Common myeloid progenitor, CD34-positive (primary cell): ENCODE measurements around the gene ICAM3.

Experiments used
- CTCF ChIA-PET: fragments of 350-600 bp; sonication (Branson Sonifier 250); formaldehyde crosslinking; loops from one replicate; lab custom pipeline; 2021; ENCODE audit warnings: antibody characterized with exemption; lab: Charles Lee
- POLR2A ChIA-PET: fragments of 350-600 bp; sonication (Branson Sonifier 250); formaldehyde crosslinking; loops from one replicate; lab custom pipeline; 2021; ENCODE audit warnings: antibody characterized with exemption; lab: Charles Lee
- DNase-seq, 3 donors: peaks; one replicate each; pipeline versions ENCODE4 v3.0.0 to v3.0.0-alpha.2; 2013
- H3K27ac ChIP-seq, 2 experiments: 1 replicate in 1 of 2; 2 replicates in 1 of 2; pipeline ENCODE4 v1.7.0; 2013; ENCODE audit warnings: inconsistent platforms in 2 of 2, low read length in 2 of 2, mild to moderate bottlenecking in 2 of 2, low read depth in 1 of 2, moderate library complexity in 1 of 2; ENCODE audit not compliant: severe bottlenecking in 2 of 2, insufficient read depth in 1 of 2, poor library complexity in 1 of 2
- H3K27me3 ChIP-seq, 5 experiments: replicated peaks in 2 of 5; 1 replicate in 3 of 5; 2 replicates in 2 of 5; pipeline versions ENCODE4 v1.6.1 to v1.7.0; 2013; ENCODE audit warnings: low read length in 4 of 5, mild to moderate bottlenecking in 2 of 5, moderate library complexity in 2 of 5, inconsistent platforms in 1 of 5; ENCODE audit not compliant: insufficient read depth in 5 of 5, control insufficient read depth in 4 of 5
- H3K36me3 ChIP-seq, 4 experiments: 1 replicate in 2 of 4; 2 replicates in 2 of 4; pipeline versions ENCODE4 v1.6.1 to v1.7.0; 2013; ENCODE audit warnings: low read length in 3 of 4, control low read depth in 1 of 4, mild to moderate bottlenecking in 1 of 4; ENCODE audit not compliant: control insufficient read depth in 4 of 4, insufficient read depth in 4 of 4
- H3K4me1 ChIP-seq, 4 experiments: 1 replicate in 3 of 4; 2 replicates in 1 of 4; pipeline versions ENCODE4 v1.6.1 to v1.7.1; 2013; ENCODE audit warnings: low read length in 3 of 4, mild to moderate bottlenecking in 3 of 4, control low read depth in 1 of 4, inconsistent platforms in 1 of 4, moderate library complexity in 1 of 4; ENCODE audit not compliant: control insufficient read depth in 4 of 4, insufficient read depth in 4 of 4; ENCODE audit errors: control extremely low read depth in 1 of 4
- H3K4me3 ChIP-seq, 7 experiments: 1 replicate in 4 of 7; 2 replicates in 3 of 7; pipeline versions ENCODE4 v1.5.1 to v1.7.0; 2013; ENCODE audit warnings: mild to moderate bottlenecking in 7 of 7, low read length in 6 of 7, moderate library complexity in 6 of 7, inconsistent platforms in 2 of 7, low read depth in 2 of 7, control low read depth in 1 of 7; ENCODE audit not compliant: insufficient read depth in 4 of 7, control insufficient read depth in 1 of 7; ENCODE audit errors: extremely low read depth in 1 of 7
- H3K9me3 ChIP-seq, 5 experiments: 1 replicate in 4 of 5; 2 replicates in 1 of 5; pipeline versions ENCODE4 v1.6.1 to v1.7.1; 2013; ENCODE audit warnings: low read length in 4 of 5, mild to moderate bottlenecking in 2 of 5, inconsistent platforms in 1 of 5, low read depth in 1 of 5, moderate library complexity in 1 of 5; ENCODE audit not compliant: control insufficient read depth in 4 of 5, insufficient read depth in 2 of 5; ENCODE audit errors: control extremely low read depth in 1 of 5
- WGBS: methylation state at CpG from one replicate; pipeline ENCODE4 v1.1.5; 2013; ENCODE audit not compliant: insufficient coverage; 5-methylcytosine and 5-hydroxymethylcytosine counted together

The ICAM3 gene

DNA sequence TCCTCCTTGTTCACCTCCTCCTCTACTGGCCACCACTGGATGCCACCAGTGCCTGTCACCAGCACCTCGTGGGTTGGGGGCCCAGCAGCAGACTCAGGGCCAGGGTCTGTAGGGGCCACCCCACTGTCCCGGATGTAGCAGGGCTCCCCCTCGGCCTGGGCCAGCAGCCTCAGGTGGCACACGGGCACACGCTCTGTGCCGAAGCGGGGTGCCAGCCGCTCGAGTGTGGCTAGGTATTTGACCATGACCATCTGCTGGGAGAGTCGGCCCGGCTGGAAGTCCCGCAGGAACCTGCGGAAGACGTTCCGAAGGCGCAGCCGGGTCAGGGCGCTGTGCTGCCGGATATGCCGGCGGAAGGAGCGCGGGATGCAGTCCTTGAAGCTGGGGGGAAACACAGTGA, 26.1 kb upstream of the ICAM3 start:
- DNase-seq, result no peak
- CTCF ChIA-PET, result interaction anchor here (0.8 kb wide), 1 partner anchor 29 kb away, joined by 3 read pairs; no protein-coding TSS in a partner anchor
- peaks cover 0 to 5% (median 0%) of the 10 kb centered on the region in 5 experiments for H3K9me3 ChIP-seq
- no peaks in the 10 kb centered on the region for H3K4me1 ChIP-seq
- WGBS, result 99% methylated on average over 23 of the region's 23 CpGs
- POLR2A ChIA-PET, result interaction anchor here (0.6 kb wide), 1 partner anchor 92 kb away, joined by 6 read pairs; no protein-coding TSS in a partner anchor
- peaks cover 19 to 85% (median 56%) of the 10 kb centered on the region in 4 experiments for H3K36me3 ChIP-seq
- H3K27me3 ChIP-seq, result no peaks in the 10 kb centered on the region
- no peak overlapping the region for H3K27ac ChIP-seq
- H3K4me3 ChIP-seq, result no peak overlapping the region

DNA sequence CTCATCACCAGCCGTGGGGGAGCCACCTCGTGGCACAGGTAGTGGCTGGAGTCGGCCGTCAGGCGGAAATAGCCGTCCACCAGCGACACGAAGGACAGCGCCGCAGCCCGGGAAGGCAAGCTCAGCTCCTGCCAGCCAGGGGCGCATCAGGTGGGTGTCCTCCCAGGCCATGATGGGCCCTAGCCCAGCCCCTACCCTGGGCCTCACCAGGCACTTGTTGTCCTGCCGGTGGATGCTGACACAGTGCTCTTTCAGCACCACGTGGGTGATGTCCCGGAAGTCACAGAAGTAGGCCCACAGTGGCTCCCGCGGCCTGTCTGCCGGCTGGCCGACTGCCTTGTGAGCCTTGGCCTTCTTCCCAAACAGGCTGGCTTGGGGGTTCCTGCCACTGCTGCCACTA, 25.2 kb upstream of the ICAM3 start:
- 100% methylated on average over 13 of the region's 19 CpGs for WGBS
- Histone ChIP-seq H3K4me3 (no peak overlapping the region), H3K27ac (no peak overlapping the region), H3K36me3 (peaks cover 19 to 88% (median 57%) of the 10 kb centered on the region in 4 experiments), H3K27me3 (no peaks in the 10 kb centered on the region), H3K4me1 (no peaks in the 10 kb centered on the region), H3K9me3 (peaks cover 0 to 5% (median 0%) of the 10 kb centered on the region in 5 experiments)
- no peak for DNase-seq
- ChIA-PET POLR2A (no interaction called here), CTCF (no interaction called here)

DNA sequence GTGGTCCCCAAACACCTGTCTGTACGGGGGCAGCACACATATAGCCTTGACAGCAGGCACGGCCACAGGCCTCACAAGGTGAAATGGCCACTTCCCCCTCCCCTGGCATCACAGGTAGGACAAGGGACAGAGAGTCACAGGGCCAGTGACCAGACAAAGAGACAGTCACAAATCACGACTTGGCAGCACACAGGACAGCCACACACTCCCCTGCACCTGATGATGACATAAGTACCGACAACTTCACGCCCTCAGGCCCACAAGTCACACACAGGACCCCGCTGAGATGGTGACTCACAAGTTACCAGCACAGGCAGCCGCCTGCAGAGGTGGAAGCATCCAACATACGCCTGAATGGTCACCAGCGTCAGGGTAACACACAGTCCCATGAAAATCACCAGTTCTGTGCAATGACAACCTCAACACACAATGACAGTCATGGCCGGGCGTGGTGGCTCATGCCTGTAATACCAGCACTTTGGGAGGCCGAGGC, 24.4 kb upstream of the ICAM3 start:
- H3K36me3 ChIP-seq, result peaks cover 13 to 86% (median 55%) of the 10 kb centered on the region in 4 experiments
- 94% methylated on average over 12 of the region's 12 CpGs for WGBS
- ChIA-PET POLR2A (no interaction called here), CTCF (no interaction called here)
- no peaks in the 10 kb centered on the region for H3K27me3 ChIP-seq
- H3K4me3 ChIP-seq, result no peak overlapping the region
- no peaks in the 10 kb centered on the region for H3K4me1 ChIP-seq
- H3K9me3 ChIP-seq, result peaks cover 0 to 5% (median 0%) of the 10 kb centered on the region in 5 experiments
- no peak overlapping the region for H3K27ac ChIP-seq
- no peak for DNase-seq

DNA sequence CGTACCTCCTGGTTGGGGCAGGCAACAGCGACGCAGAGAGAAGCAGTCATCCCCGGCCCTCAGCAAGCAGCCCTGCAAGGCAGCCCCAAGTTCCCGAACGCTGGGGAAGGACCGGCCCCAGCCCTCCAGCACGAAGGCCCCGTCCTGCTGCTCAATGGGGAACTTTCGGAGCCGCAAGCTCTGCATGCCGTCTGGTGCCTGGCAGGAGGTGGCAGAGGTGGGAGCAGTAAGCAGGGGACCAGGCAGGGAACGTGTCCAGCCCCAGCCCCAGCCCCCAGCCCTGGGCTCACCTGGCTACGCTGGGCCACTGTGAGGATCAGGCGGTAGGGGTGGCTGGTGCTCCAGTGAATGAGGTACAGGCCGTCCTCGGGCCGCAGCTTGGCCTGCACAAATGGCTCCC, 22.8 kb upstream of the ICAM3 start:
- CTCF ChIA-PET, result no interaction called here
- no peaks in the 10 kb centered on the region for H3K4me1 ChIP-seq
- no peaks in the 10 kb centered on the region for H3K27me3 ChIP-seq
- H3K36me3 ChIP-seq, result peaks cover 8 to 82% (median 53%) of the 10 kb centered on the region in 4 experiments
- 95% methylated on average over 16 of the region's 18 CpGs for WGBS
- no peak overlapping the region for H3K4me3 ChIP-seq
- POLR2A ChIA-PET, result no interaction called here
- H3K27ac ChIP-seq, result no peak overlapping the region
- no peak for DNase-seq
- no peaks in the 10 kb centered on the region for H3K9me3 ChIP-seq

DNA sequence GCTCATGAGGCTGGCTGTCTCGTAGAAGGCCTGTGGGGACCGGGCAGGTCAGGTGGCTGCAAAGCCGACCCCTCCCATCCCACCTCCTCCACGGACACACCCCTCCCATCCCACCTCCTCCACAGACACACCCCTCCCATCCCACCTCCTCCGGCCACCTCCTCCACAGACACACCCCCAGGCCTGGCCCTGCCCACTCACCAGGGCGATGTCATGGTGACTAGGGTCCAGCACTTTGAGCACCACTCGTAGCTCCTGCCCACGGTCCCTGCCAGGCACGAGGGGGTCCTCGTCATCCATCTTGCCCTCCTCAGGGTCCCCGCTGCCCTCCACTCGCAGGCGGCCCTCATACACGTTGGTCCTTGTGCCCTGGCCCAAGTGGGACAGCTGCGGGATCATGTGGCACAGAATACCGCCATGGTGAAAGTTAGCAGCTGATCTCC, 22.2 kb upstream of the ICAM3 start:
- ChIA-PET POLR2A (interaction anchor here (0.6 kb wide), 1 partner anchor 17 kb away, joined by 3 read pairs; no protein-coding TSS in a partner anchor), CTCF (no interaction called here)
- WGBS, result 98% methylated on average over 14 of the region's 16 CpGs
- H3K4me3 ChIP-seq, result no peak overlapping the region
- H3K36me3 ChIP-seq, result peaks cover 8 to 80% (median 57%) of the 10 kb centered on the region in 4 experiments
- H3K27ac ChIP-seq, result no peak overlapping the region
- DNase-seq, result no peak
- no peaks in the 10 kb centered on the region for H3K9me3 ChIP-seq
- H3K4me1 ChIP-seq, result no peaks in the 10 kb centered on the region
- H3K27me3 ChIP-seq, result no peaks in the 10 kb centered on the region

DNA sequence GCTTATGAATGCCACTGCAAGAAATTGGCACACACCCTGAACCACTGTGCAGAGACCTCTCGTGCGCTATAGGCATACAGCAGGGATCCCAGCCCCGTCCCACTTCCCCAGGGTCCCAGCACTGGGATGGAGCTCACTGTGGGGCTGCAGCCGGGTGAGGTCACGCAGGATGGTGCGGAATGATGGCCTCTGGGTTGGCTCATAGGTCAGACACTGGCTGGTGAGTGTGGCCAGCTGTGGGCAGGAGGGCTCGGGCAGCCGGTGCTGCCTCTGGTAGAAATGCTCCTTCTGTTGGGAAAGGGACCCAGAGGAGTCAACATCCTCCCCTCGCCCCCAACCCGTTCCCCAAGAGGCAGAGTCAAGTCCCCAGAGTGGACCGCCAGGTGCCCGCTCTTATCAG, 17.0 kb upstream of the ICAM3 start:
- WGBS, result 95% methylated on average over 11 of the region's 12 CpGs
- Histone ChIP-seq H3K9me3 (no peaks in the 10 kb centered on the region), H3K36me3 (peaks cover 13 to 70% (median 50%) of the 10 kb centered on the region in 4 experiments), H3K4me1 (no peaks in the 10 kb centered on the region), H3K4me3 (no peak overlapping the region), H3K27ac (no peak overlapping the region), H3K27me3 (no peaks in the 10 kb centered on the region)
- ChIA-PET CTCF (interaction anchor here (1.3 to 1.5 kb wide), 2 partner anchors 15 to 18 kb away, joined by 3 to 4 read pairs; no protein-coding TSS in a partner anchor), POLR2A (interaction anchor here (0.8 kb wide), 1 partner anchor 104 kb away, joined by 3 read pairs; the partner anchor contains the start of gene MRPL4)
- no peak for DNase-seq

DNA sequence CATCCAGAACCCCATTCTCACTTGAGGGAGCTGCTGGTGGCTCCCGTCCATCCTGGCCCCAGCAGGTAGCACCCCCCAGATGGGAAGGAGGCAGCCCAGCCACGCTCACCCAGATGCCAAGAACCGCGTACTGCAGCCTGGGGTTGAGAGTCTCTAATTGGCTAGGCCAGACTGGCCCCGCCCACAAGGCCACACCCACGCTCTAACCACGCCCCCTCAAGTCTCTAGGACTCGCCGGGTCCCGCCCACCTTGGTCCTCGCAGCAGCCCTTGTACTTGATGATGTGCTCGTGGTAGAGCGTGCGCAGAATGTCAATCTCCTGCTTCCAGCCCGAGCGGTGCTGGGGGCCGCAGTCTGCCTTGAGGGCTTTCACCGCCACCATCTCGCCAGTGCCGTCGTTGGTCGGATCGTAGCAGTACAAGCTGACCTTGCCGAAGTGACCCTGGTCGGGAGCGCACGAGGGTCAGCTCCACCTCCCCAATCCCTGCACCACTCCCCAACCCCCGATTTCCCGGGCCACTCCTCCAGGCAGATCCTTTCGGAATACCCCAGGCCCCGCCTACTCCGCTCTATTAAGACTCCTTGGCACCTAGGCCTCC, 14.5 kb upstream of the ICAM3 start:
- Histone ChIP-seq H3K4me1 (no peaks in the 10 kb centered on the region), H3K27ac (no peak overlapping the region), H3K36me3 (peaks cover 14 to 66% (median 53%) of the 10 kb centered on the region in 4 experiments), H3K27me3 (no peaks in the 10 kb centered on the region), H3K4me3 (no peak overlapping the region), H3K9me3 (no peaks in the 10 kb centered on the region)
- peak; percentile 51 to 68 (median 65) for DNase-seq
- POLR2A ChIA-PET, result no interaction called here
- WGBS, result 98% methylated on average over 26 of the region's 32 CpGs
- CTCF ChIA-PET, result interaction anchor here (1.0 kb wide), 1 partner anchor 21 kb away, joined by 4 read pairs; no protein-coding TSS in a partner anchor
